GM12878 (cell line): ENCODE results near the gene CAMTA2. TPM values are rescaled to one million over a fixed set of nuclear protein-coding genes. Genes with fewer than 3 reads are reported as not detected.
A peak's percentile ranks its signal among the peaks of the same experiment; 100 is the strongest.

ENCODE experiments used
- ATAC-seq: fragments of 200-7000 bp; cut with Tn5 transposase; 3 replicates; pipeline ENCODE4 v1.9.1; 2020; ENCODE audit warnings: mild to moderate bottlenecking, moderate library complexity
- BruUV-seq: library from RNA; stranded (reverse); fragments of 400-500 nt; replicated peaks from 2 replicates; lab custom pipeline; 2021; lab: Mats Ljungman, UMichigan
- CTCF ChIA-PET: fragments of 300-600 bp; sonication (Branson Sonifier 250); formaldehyde crosslinking; extraction: SDS; loops from one replicate; lab custom pipeline; 2021; ENCODE audit warnings: inconsistent platforms; lab: Yijun Ruan, JAX
- POLR2A ChIA-PET: fragments of 350-600 bp; formaldehyde crosslinking; extraction: SDS; loops from one replicate; lab custom pipeline; 2021; ENCODE audit warnings: inconsistent platforms; lab: Charles Lee
- RAD21 ChIA-PET: fragments of 300-600 bp; sonication (Branson Sonifier 250); formaldehyde crosslinking; loops from one replicate; lab custom pipeline; 2023; ENCODE audit warnings: antibody characterized with exemption; ENCODE audit not compliant: unreplicated experiment; lab: Charles Lee
- SMC1A ChIA-PET: fragments of 300-600 bp; sonication (Branson Sonifier 250); formaldehyde crosslinking; loops from one replicate; lab custom pipeline; 2023; ENCODE audit not compliant: unreplicated experiment, uncharacterized antibody; lab: Charles Lee
- DNase-seq: peaks from one replicate; pipeline ENCODE4 v3.0.0-alpha.2; 2011; ENCODE audit warnings: low read depth, low spot score
- FAIRE-seq: peaks from 3 replicates; lab custom pipeline; 2011; peaks lifted over from hg19 to GRCh38; lab: Jason Lieb, UNC
- H2AFZ ChIP-seq: 2 replicates; pipeline ENCODE4 v1.6.0; 2011; ENCODE audit warnings: low read depth, low read length, control low read depth; ENCODE audit not compliant: control insufficient read depth
- H3K27ac ChIP-seq: 2 replicates; pipeline ENCODE4 v1.5.1; 2011; ENCODE audit warnings: control low read depth; ENCODE audit not compliant: control insufficient read depth, insufficient read depth
- H3K27me3 ChIP-seq, 2 experiments: replicated peaks in 1 of 2; 2 replicates each; pipeline versions ENCODE4 v1.6.0 to v1.6.1; 2011; ENCODE audit warnings: low read length in 1 of 2; ENCODE audit not compliant: control insufficient read depth in 2 of 2, insufficient read depth in 2 of 2
- H3K36me3 ChIP-seq, 2 experiments: 2 replicates each; pipeline ENCODE4 v1.5.1; 2011; ENCODE audit warnings: low read length in 1 of 2; ENCODE audit not compliant: control insufficient read depth in 2 of 2, insufficient read depth in 2 of 2
- H3K4me1 ChIP-seq: 2 replicates; pipeline ENCODE4 v1.6.1; 2011; ENCODE audit warnings: mild to moderate bottlenecking, low read length, moderate library complexity, mixed read lengths; ENCODE audit not compliant: control insufficient read depth, insufficient read depth
- H3K4me2 ChIP-seq: 2 replicates; pipeline ENCODE4 v1.6.0; 2011; ENCODE audit warnings: control low read depth; ENCODE audit not compliant: control insufficient read depth, insufficient read depth
- H3K4me3 ChIP-seq: fragments of 200-600 bp; sonication (generic); 2 replicates; pipeline ENCODE4 v1.5.1; 2016
- H3K79me2 ChIP-seq: 2 replicates; pipeline ENCODE4 v1.6.0; 2011; ENCODE audit warnings: low read length; ENCODE audit not compliant: control insufficient read depth, insufficient read depth
- H3K9ac ChIP-seq: 2 replicates; pipeline ENCODE4 v1.8.0; 2011; ENCODE audit warnings: low read length, control low read depth, mixed read lengths; ENCODE audit not compliant: control insufficient read depth, insufficient read depth
- H3K9me3 ChIP-seq: replicated peaks from 3 replicates; pipeline ENCODE4 v1.5.1; 2011; ENCODE audit warnings: mild to moderate bottlenecking, low read length; ENCODE audit not compliant: control insufficient read depth, insufficient read depth
- H4K20me1 ChIP-seq: 2 replicates; pipeline ENCODE4 v1.6.0; 2011; ENCODE audit not compliant: control insufficient read depth, insufficient read depth
- BHLHE40 ChIP-seq, 2 experiments: fragments of 450-650 bp in 1 of 2; IDR thresholded peaks; 2 replicates each; pipeline ENCODE4 v1.6.1; 2011 to 2017; ENCODE audit warnings: low read depth in 2 of 2, borderline replicate concordance in 1 of 2, improper control_type of control experiment in 1 of 2, low read length in 1 of 2, mild to moderate bottlenecking in 1 of 2
- CHD2 ChIP-seq: IDR thresholded peaks from 2 replicates; pipeline ENCODE4 v1.6.1; 2011; ENCODE audit warnings: low read depth, low read length, improper control_type of control experiment, borderline replicate concordance
- IKZF2 ChIP-seq, 2 experiments: fragments of 450-650 bp; IDR thresholded peaks; 2 replicates each; pipeline ENCODE4 v1.6.1; 2017; ENCODE audit warnings: mild to moderate bottlenecking in 2 of 2, moderate library complexity in 2 of 2
- IRF4 ChIP-seq: IDR thresholded peaks from 2 replicates; pipeline ENCODE4 v1.6.1; 2011; ENCODE audit warnings: low read depth, low read length
- MXI1 ChIP-seq: fragments of 150-350 bp; IDR thresholded peaks from 2 replicates; pipeline ENCODE4 v1.6.1; 2011; ENCODE audit warnings: low read depth, mild to moderate bottlenecking, inconsistent platforms, low read length, improper control_type of control experiment
- NR2C1 ChIP-seq: fragments of 450-650 bp; IDR thresholded peaks from 2 replicates; pipeline ENCODE4 v1.6.1; 2017; ENCODE audit warnings: antibody characterized with exemption, mild to moderate bottlenecking, moderate library complexity
- RBBP5 ChIP-seq: fragments of 200-600 bp; sonication (generic); conservative IDR thresholded peaks from 2 replicates; pipeline ENCODE4 v1.6.1; 2016
- RCOR1 ChIP-seq: conservative IDR thresholded peaks from 2 replicates; pipeline ENCODE4 v1.6.1; 2012; ENCODE audit warnings: low read depth, low read length, improper control_type of control experiment
- ZNF384 ChIP-seq: IDR thresholded peaks from 2 replicates; pipeline ENCODE4 v1.6.1; 2012; ENCODE audit warnings: low read depth, mild to moderate bottlenecking, low read length, improper control_type of control experiment, borderline replicate concordance
- WGBS: methylation state at CpG from one replicate; pipeline ENCODE4 v1.1.6; 2016; ENCODE audit warnings: low lambda C conversion rate; ENCODE audit not compliant: insufficient replicate concordance, insufficient coverage; ENCODE audit errors: missing lambda C conversion rate; 5-methylcytosine and 5-hydroxymethylcytosine counted together
- in situ Hi-C: fragments of 300-500 bp; cut with MboI; formaldehyde crosslinking; loops from 9 replicates; pipeline ENCODE4 v1.14.3; 2018; ENCODE audit warnings: mixed read lengths
- intact Hi-C: fragments of 100-400 bp; cut with micrococcal nuclease; formaldehyde crosslinking; loops from one replicate; pipeline ENCODE4 v1.14.2; 2022; ENCODE audit not compliant: unreplicated experiment
- polyA plus RNA-seq, 11 experiments: library from polyadenylated mRNA; depleted of rRNA in 4 of 11; unstranded in 6 of 11; stranded (reverse) in 5 of 11; fragments of >200 nt; fragmentation: Nextera tagmentation in 4 of 11; fragmentation: Illumina TruSeq in 1 of 11; extraction: Ambion mirVana in 4 of 11; extraction: Trizol in 1 of 11; gene quantifications; 1 replicate in 1 of 11; 2 replicates in 10 of 11; pipeline versions ENCODE4 v1.2.1 to v1.2.3, GENCODE V29; 2011 to 2016; ENCODE audit warnings: inconsistent platforms in 2 of 11, missing spikeins in 2 of 11, low read depth in 1 of 11
- total RNA-seq, 4 experiments: library from RNA; depleted of rRNA in 3 of 4; stranded (reverse); fragments of >200 nt in 3 of 4; fragmentation: Illumina TruSeq in 1 of 4; extraction: Trizol in 1 of 4; gene quantifications; 2 replicates each; pipeline versions ENCODE4 v1.2.1 to v1.2.3, GENCODE V29; 2013 to 2021
- TF ChIP-seq, protein P1 (sequence below): IDR thresholded peaks from 2 replicates; pipeline ENCODE4 v1.6.1; 2012; ENCODE audit warnings: low read depth, low read length, improper control_type of control experiment
- TF ChIP-seq, protein P2 (sequence below): fragments of 450-650 bp; IDR thresholded peaks from 2 replicates; pipeline ENCODE4 v1.6.1; 2018; ENCODE audit warnings: borderline replicate concordance, mild to moderate bottlenecking; ENCODE audit not compliant: partially characterized antibody
- TF ChIP-seq, protein P3 (sequence below): fragments of 450-650 bp; IDR thresholded peaks from 2 replicates; pipeline ENCODE4 v1.6.1; 2016; ENCODE audit warnings: mild to moderate bottlenecking
- TF ChIP-seq, protein P4 (sequence below): fragments of 450-650 bp; IDR thresholded peaks from 2 replicates; pipeline ENCODE4 v1.6.1; 2018; ENCODE audit warnings: mild to moderate bottlenecking, low read depth, moderate library complexity; ENCODE audit not compliant: partially characterized antibody

CAMTA2 gene
- total and polyA plus RNA-seq, 10 of the 15 experiments (the other 5 are each of a cell fraction or from before 2014, with no cell fraction given): 0.42 to 29.3 (median 11.2) TPM

DNA sequence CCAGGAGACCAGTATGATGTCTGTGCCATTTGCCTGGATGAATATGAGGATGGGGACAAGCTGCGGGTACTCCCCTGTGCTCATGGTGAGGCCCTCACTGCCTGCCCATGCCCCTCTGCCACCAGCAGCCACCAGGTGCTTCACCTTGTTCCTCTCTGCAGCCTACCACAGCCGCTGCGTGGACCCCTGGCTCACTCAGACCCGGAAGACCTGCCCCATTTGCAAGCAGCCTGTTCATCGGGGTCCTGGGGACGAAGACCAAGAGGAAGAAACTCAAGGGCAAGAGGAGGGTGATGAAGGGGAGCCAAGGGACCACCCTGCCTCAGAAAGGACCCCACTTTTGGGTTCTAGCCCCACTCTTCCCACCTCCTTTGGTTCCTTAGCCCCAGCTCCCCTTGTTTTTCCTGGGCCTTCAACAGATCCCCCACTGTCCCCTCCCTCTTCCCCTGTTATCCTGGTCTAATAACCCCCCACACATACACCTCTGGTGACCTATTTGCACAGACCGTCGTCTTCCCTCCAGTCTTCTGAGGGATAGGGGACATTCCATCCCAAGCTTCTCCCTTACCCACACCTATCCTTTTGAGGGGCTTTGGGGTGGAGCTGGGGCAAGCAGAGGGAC lies 42.8 kb downstream of the CAMTA2 start (continued):
- no peak for TF ChIP-seq NR2C1
- TF ChIP-seq CHD2: 0 out of 2 replicates have a peak, but pooled peaks have one; percentile 45
- no peak for TF ChIP-seq MXI1
- TF ChIP-seq, protein P1, sequence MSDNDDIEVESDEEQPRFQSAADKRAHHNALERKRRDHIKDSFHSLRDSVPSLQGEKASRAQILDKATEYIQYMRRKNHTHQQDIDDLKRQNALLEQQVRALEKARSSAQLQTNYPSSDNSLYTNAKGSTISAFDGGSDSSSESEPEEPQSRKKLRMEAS: no peak
- no peak for TF ChIP-seq RBBP5
- TF ChIP-seq, protein P2, sequence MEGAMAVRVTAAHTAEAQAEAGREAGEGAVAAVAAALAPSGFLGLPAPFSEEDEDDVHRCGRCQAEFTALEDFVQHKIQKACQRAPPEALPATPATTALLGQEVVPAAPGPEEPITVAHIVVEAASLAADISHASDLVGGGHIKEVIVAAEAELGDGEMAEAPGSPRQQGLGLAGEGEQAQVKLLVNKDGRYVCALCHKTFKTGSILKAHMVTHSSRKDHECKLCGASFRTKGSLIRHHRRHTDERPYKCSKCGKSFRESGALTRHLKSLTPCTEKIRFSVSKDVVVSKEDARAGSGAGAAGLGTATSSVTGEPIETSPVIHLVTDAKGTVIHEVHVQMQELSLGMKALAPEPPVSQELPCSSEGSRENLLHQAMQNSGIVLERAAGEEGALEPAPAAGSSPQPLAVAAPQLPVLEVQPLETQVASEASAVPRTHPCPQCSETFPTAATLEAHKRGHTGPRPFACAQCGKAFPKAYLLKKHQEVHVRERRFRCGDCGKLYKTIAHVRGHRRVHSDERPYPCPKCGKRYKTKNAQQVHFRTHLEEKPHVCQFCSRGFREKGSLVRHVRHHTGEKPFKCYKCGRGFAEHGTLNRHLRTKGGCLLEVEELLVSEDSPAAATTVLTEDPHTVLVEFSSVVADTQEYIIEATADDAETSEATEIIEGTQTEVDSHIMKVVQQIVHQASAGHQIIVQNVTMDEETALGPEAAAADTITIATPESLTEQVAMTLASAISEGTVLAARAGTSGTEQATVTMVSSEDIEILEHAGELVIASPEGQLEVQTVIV: no peak
- TF ChIP-seq IRF4: no peak

DNA sequence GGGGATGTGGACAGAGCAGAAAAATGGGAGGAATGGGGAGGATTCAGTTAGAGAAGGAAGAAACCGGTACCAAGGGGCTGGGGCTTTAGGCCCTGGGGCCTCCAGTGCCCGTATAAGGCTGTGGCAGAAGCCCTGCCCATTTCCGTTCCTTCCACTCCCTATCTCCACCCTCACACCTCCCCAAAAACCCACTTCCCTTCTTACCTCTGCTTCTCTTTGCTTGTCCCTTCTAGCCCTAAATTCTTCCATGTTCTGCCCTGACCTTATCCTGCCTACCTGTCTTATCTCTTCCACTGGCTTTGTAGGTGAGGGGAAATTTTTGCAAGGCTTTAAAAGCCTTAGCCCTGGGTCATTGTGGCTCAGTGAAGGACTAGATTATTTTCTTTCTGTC lies 43.3 kb downstream of the CAMTA2 start:
- ChIA-PET POLR2A (interaction anchor here (17.5 kb wide), 1 partner anchor 21 kb away, joined by 272 read pairs; the partner anchor contains the start of gene SPAG7), SMC1A (interaction anchor here (7.1 kb wide), 1 partner anchor 23 kb away, joined by 50 read pairs; the partner anchor contains the start of gene SPAG7), RAD21 (interaction anchor here (9.8 kb wide), 1 partner anchor 21 kb away, joined by 73 read pairs; the partner anchor contains the start of gene SPAG7), CTCF (interaction anchor here (0.6 kb wide), 1 partner anchor 23 kb away, joined by 3 read pairs; the partner anchor contains the start of gene SPAG7)
- in situ Hi-C loops: no loop called here
- no peak overlapping the region for H2AFZ ChIP-seq
- BruUV-seq: no TSS peak
- H3K79me2 ChIP-seq: peaks cover 87% of the 10 kb centered on the region
- no peaks in the 10 kb centered on the region for H3K27me3 ChIP-seq
- peak overlapping the region; percentile 55 for H3K4me2 ChIP-seq
- peak overlapping the region; percentile 100 for H3K9ac ChIP-seq
- no peaks in the 10 kb centered on the region for H3K9me3 ChIP-seq
- peaks cover 5% of the 10 kb centered on the region for H4K20me1 ChIP-seq
- H3K27ac ChIP-seq: peak overlapping the region; percentile 100
- ATAC-seq (peak; percentile 42), DNase-seq (no peak), FAIRE-seq (no peak)
- peaks cover 36% of the 10 kb centered on the region for H3K4me1 ChIP-seq
- peaks cover 20 to 22% of the 10 kb centered on the region in 2 experiments for H3K36me3 ChIP-seq
- H3K4me3 ChIP-seq: peak overlapping the region; percentile 96
- 0% methylated on average over 3 of the region's 3 CpGs for WGBS
- intact Hi-C loops: loop anchor here (5.0 kb wide), 1 partner anchor 293 kb away; no protein-coding TSS in a partner anchor
- TF ChIP-seq, protein P3, sequence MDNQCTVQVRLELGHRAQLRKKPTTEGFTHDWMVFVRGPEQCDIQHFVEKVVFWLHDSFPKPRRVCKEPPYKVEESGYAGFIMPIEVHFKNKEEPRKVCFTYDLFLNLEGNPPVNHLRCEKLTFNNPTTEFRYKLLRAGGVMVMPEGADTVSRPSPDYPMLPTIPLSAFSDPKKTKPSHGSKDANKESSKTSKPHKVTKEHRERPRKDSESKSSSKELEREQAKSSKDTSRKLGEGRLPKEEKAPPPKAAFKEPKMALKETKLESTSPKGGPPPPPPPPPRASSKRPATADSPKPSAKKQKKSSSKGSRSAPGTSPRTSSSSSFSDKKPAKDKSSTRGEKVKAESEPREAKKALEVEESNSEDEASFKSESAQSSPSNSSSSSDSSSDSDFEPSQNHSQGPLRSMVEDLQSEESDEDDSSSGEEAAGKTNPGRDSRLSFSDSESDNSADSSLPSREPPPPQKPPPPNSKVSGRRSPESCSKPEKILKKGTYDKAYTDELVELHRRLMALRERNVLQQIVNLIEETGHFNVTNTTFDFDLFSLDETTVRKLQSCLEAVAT: peak; percentile 48
- 0 out of 4 replicates have a peak, but pooled peaks of 1 of the 2 experiments have one; percentile 26 for TF ChIP-seq BHLHE40 (IDR thresholded peaks at IDR 0.05; ENCODE audit: borderline replicate concordance in 1 of 2, low read depth in 2 of 2, low read length in 1 of 2)
- TF ChIP-seq IKZF2 (IDR thresholded peaks at IDR 0.05): peak; percentile 54 to 71
- TF ChIP-seq, protein P1: no peak
- no peak for TF ChIP-seq RCOR1
- TF ChIP-seq, protein P4, sequence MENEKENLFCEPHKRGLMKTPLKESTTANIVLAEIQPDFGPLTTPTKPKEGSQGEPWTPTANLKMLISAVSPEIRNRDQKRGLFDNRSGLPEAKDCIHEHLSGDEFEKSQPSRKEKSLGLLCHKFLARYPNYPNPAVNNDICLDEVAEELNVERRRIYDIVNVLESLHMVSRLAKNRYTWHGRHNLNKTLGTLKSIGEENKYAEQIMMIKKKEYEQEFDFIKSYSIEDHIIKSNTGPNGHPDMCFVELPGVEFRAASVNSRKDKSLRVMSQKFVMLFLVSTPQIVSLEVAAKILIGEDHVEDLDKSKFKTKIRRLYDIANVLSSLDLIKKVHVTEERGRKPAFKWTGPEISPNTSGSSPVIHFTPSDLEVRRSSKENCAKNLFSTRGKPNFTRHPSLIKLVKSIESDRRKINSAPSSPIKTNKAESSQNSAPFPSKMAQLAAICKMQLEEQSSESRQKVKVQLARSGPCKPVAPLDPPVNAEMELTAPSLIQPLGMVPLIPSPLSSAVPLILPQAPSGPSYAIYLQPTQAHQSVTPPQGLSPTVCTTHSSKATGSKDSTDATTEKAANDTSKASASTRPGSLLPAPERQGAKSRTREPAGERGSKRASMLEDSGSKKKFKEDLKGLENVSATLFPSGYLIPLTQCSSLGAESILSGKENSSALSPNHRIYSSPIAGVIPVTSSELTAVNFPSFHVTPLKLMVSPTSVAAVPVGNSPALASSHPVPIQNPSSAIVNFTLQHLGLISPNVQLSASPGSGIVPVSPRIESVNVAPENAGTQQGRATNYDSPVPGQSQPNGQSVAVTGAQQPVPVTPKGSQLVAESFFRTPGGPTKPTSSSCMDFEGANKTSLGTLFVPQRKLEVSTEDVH: peak; percentile 54
- no peak for TF ChIP-seq ZNF384
